ENCODE results near the gene ALX4. TPM values are rescaled to one million over a fixed set of nuclear protein-coding genes. Genes with fewer than 3 reads are reported as not detected.

ALX4 gene
- total and polyA plus RNA-seq, 11 donors: 0.03 to 0.24 (median 0.10) TPM; not detected in 3

DNA sequence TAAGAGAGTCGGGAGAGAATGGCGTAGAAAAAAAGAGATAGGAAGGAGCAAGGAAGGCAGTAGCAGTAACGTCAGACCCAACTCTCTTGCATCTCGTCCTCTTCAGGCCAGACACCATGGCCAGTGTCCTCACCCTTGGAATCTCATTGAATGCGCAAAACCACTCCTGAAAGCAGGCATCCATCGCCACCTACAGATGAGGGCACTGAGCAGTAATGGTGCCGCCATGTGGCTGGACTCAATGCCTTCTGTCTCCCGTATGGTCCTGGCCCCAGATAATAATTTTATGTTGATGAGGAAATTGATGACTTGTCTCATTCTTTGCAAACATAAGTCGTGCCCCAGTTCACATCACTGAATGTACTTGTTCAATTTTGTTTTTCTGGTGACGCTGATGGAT is 17.8 kb upstream of the ALX4 start:
- ATAC-seq: no peak
- H3K4me1 ChIP-seq: peaks cover 0 to 10% (median 0%) of the 10 kb centered on the region in 12 donors
- intact Hi-C loops (cut with DNase I): no loop called here
- no peak for DNase-seq
- H3K27me3 ChIP-seq: peaks cover 0 to 78% (median 28%) of the 10 kb centered on the region in 9 donors
- 73 to 79% (median 76%) methylated on average over 10 of the region's 10 CpGs for WGBS, 4 donors
- TF ChIP-seq POLR2A (IDR thresholded peaks at IDR 0.05) (no peak), CTCF (IDR thresholded peaks at IDR 0.05) (no peak)
- H3K27ac ChIP-seq: no peak overlapping the region
- H3K4me3 ChIP-seq: no peak overlapping the region
- no peaks in the 10 kb centered on the region for H3K36me3 ChIP-seq
- no peaks in the 10 kb centered on the region for H3K9me3 ChIP-seq

- WGBS, 4 donors: 52 to 58% (median 57%) methylated on average over 14 to 15 of the region's 15 CpGs
- DNase-seq (no peak), ATAC-seq (no peak)
- TF ChIP-seq POLR2A (IDR thresholded peaks at IDR 0.05): no peak
- no peak overlapping the region for H3K27ac ChIP-seq
- intact Hi-C loops (cut with DNase I): no loop called here
- H3K9me3 ChIP-seq: no peaks in the 10 kb centered on the region
- no peak overlapping the region for H3K4me3 ChIP-seq
- no peaks in the 10 kb centered on the region for H3K36me3 ChIP-seq
- peaks cover 0 to 10% (median 0%) of the 10 kb centered on the region in 12 donors for H3K4me1 ChIP-seq
- peaks cover 0 to 84% (median 37%) of the 10 kb centered on the region in 9 donors for H3K27me3 ChIP-seq
Measured at GRCh38 chr11:44326615-44327475, 16.9 kb upstream of the ALX4 start.

GRCh38 chr11:44325698-44326097 is 15.8 kb upstream of the ALX4 start:
- Histone ChIP-seq H3K27ac (no peak overlapping the region), H3K4me3 (no peak overlapping the region), H3K36me3 (no peaks in the 10 kb centered on the region), H3K4me1 (peaks cover 0 to 10% (median 0%) of the 10 kb centered on the region in 12 donors), H3K27me3 (peaks cover 0 to 94% (median 48%) of the 10 kb centered on the region in 9 donors), H3K9me3 (no peaks in the 10 kb centered on the region)
- intact Hi-C loops (cut with DNase I): no loop called here
- 79 to 83% (median 82%) methylated on average over 5 of the region's 5 CpGs for WGBS, 4 donors
- ATAC-seq: no peak
- TF ChIP-seq POLR2A (IDR thresholded peaks at IDR 0.05): no peak
- no peak for TF ChIP-seq CTCF (IDR thresholded peaks at IDR 0.05)
- DNase-seq: no peak

GRCh38 chr11:44324749-44325525 is 15.0 kb upstream of the ALX4 start:
- 77 to 86% (median 79%) methylated on average over 13 of the region's 13 CpGs for WGBS, 4 donors
- no peaks in the 10 kb centered on the region for H3K36me3 ChIP-seq
- DNase-seq: no peak
- no peaks in the 10 kb centered on the region for H3K9me3 ChIP-seq
- TF ChIP-seq CTCF (IDR thresholded peaks at IDR 0.05): no peak
- TF ChIP-seq POLR2A (IDR thresholded peaks at IDR 0.05): no peak
- H3K4me1 ChIP-seq: peaks cover 0 to 11% (median 0%) of the 10 kb centered on the region in 12 donors
- no peak overlapping the region for H3K27ac ChIP-seq
- no peak for ATAC-seq
- intact Hi-C loops (cut with DNase I): no loop called here
- no peak overlapping the region for H3K4me3 ChIP-seq
- H3K27me3 ChIP-seq: peaks cover 2 to 99% (median 56%) of the 10 kb centered on the region in 9 donors
